Activated CD8-positive, alpha-beta T cell treated with anti-CD3 and anti-CD28 coated beads, Interleukin-2, amount 10 ng/mL, durations not matched to agents 7 days and 5 days (primary cell): ENCODE data around the gene NNAT. TPM values are rescaled to one million over a fixed set of nuclear protein-coding genes. Genes with fewer than 3 reads are reported as not detected.
"Not testable (repeated sequence)": the region's sequence is repeated elsewhere in the genome, so short reads cannot be mapped to it uniquely, and the experiment has no call there.

Source experiments
- ATAC-seq: fragments of 150-1000 bp; cut with Tn5 transposase; one replicate; pipeline ENCODE4 v1.10.0; 2021; ENCODE audit warnings: moderate library complexity
- CTCF ChIA-PET: fragments of 350-600 bp; sonication (Branson Sonifier 250); formaldehyde crosslinking; loops from one replicate; lab custom pipeline; 2021; ENCODE audit warnings: antibody characterized with exemption; lab: Charles Lee
- POLR2A ChIA-PET: fragments of 350-600 bp; sonication (Branson Sonifier 250); formaldehyde crosslinking; loops from one replicate; lab custom pipeline; 2021; ENCODE audit warnings: antibody characterized with exemption; lab: Charles Lee
- DNase-seq: peaks from one replicate; pipeline ENCODE4 v3.0.0-alpha.2; 2020
- H3K27ac Mint-ChIP-seq: one replicate; pipeline ENCODE4 v1.8.0; 2021; ENCODE audit warnings: mild to moderate bottlenecking, mixed read lengths
- H3K27me3 Mint-ChIP-seq: one replicate; pipeline ENCODE4 v1.8.0; 2021; ENCODE audit warnings: low read depth, mixed read lengths
- H3K36me3 Mint-ChIP-seq: one replicate; pipeline ENCODE4 v1.8.0; 2021; ENCODE audit warnings: low read depth, mixed read lengths
- H3K4me1 Mint-ChIP-seq: one replicate; pipeline ENCODE4 v1.8.0; 2021; ENCODE audit warnings: low read depth, mixed read lengths
- H3K4me3 Mint-ChIP-seq: one replicate; pipeline ENCODE4 v1.8.0; 2021; ENCODE audit warnings: mild to moderate bottlenecking, mixed read lengths
- H3K9me3 Mint-ChIP-seq: one replicate; pipeline ENCODE4 v1.8.0; 2022; ENCODE audit warnings: mixed read lengths; ENCODE audit not compliant: insufficient read depth
- total RNA-seq, 2 experiments: library from RNA; stranded (reverse); gene quantifications; one replicate each; pipeline ENCODE4 v1.2.3, GENCODE V29; 2021

The NNAT gene
- total RNA-seq, 2 experiments from 2014 or later, result 0.32 TPM; not detected in 1

DNA sequence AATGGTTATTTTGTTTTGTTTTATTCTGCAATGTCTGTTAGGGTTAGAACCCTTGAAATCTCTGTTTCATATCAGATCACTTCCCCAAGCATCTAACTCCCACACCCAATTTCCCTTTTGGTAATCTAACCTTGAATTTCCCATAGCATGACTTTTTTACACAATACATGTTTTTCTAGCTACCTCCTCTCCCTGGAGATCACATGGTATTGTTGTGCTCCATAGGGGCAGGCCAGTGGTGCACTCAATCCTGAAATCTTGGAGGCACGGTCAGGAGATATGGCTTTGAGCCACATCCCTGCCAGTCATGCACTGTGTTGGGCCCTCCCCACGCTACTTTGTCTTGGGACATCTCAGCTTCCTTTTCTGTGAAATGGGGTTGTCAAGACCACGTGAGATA lies 36.7 kb upstream of the NNAT start:
- ChIA-PET POLR2A (no interaction called here), CTCF (no interaction called here)
- no peaks in the 10 kb centered on the region for H3K9me3 Mint-ChIP-seq
- no peak for ATAC-seq
- no peaks in the 10 kb centered on the region for H3K36me3 Mint-ChIP-seq
- H3K27me3 Mint-ChIP-seq, result peaks cover 16% of the 10 kb centered on the region
- no peaks in the 10 kb centered on the region for H3K4me1 Mint-ChIP-seq
- DNase-seq, result no peak
- no peak overlapping the region for H3K4me3 Mint-ChIP-seq
- H3K27ac Mint-ChIP-seq, result no peak overlapping the region

DNA sequence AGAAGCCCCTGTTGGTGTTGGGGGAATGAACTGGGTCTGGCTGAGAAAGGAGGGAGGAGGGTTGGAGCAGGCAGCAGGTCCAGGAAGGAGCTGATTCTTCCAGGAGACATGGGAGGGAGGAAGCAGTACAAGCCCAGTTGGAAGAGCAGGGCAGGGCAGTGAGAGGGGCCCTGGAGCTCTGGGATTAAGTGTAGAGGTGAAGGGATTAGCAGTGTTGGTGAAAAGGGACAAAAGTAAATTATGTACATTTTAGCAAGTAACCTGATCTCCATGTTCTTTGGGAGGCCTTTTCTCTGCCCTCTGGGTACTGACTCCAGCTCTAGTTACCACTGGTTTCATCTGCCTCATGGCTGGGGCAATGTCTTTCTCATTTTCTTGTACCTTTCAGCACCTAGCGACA lies 34.8 kb upstream of the NNAT start:
- CTCF ChIA-PET, H3K9me3 Mint-ChIP-seq, H3K4me1 Mint-ChIP-seq, DNase-seq, H3K27ac Mint-ChIP-seq, H3K36me3 Mint-ChIP-seq, H3K4me3 Mint-ChIP-seq, ATAC-seq: not testable (repeated sequence)
- H3K27me3 Mint-ChIP-seq, result peaks cover 10% of the 10 kb centered on the region
- POLR2A ChIA-PET, result interaction anchor here (1.3 kb wide), 1 partner anchor 16 kb away, joined by 3 read pairs; no protein-coding TSS in a partner anchor

DNA sequence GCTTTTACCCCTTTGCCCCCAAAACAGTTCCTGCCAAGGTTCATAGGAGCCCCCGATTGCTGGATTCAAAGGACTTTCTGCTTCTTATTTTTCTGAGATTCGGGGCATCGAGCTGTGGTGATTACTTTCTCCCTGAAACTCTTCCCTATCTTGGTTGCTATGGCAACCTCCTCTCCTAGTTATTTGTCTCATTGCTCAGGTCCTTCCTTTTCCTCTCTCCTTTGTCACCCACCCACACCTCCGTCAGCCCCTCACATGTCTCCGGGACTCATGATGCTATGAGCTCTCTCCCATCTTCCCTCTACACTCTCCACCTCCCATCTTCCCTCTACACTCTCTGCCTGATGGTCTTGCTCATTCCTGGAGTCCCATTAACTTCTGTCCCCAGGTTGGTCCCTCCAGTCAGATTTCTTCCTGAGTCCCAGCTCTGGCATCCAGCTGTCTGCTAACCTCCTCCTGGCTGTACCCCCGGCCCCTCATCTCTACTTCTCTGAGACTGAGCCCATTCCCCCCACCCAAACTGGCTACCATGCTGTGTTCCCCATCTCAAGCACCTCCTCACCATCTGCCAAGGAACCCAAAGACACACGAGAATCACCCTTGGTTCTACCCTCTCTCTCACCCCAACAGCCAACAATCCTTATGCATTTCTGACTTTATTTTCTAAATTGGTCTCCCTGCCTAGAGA lies 30.2 kb upstream of the NNAT start:
- H3K36me3 Mint-ChIP-seq, result no peaks in the 10 kb centered on the region
- ChIA-PET CTCF (no interaction called here), POLR2A (no interaction called here)
- peaks cover 3% of the 10 kb centered on the region for H3K4me1 Mint-ChIP-seq
- H3K4me3 Mint-ChIP-seq, result no peak overlapping the region
- no peak for ATAC-seq
- no peak for DNase-seq
- no peaks in the 10 kb centered on the region for H3K9me3 Mint-ChIP-seq
- H3K27ac Mint-ChIP-seq, result no peak overlapping the region
- no peaks in the 10 kb centered on the region for H3K27me3 Mint-ChIP-seq

DNA sequence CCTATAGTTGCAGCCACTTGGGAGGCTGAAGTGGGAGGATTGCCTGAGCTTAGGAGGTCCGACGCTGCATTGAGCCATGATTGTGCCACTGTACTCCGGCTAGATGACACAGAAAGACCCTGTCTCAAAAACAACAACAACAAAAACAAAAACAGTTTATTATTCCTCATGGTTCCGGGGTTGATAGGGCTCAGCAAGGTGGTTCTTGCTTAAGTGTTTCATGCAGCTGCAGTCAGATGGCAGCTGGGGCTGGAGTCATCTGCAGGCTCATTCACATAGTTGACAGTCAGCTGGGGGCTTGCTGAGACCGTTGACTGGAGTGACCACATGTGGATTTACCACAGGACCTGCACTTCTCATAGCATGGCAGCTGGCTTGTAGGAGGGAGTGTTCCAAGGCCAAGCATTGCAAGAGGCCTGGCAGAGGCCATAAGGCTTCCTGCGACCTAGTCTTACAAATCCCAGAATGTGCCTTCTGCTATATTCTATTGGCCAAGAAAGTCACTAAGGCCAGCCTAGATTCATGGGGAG lies 28.9 kb upstream of the NNAT start:
- H3K27me3 Mint-ChIP-seq, result no peaks in the 10 kb centered on the region
- peaks cover 3% of the 10 kb centered on the region for H3K4me1 Mint-ChIP-seq
- H3K9me3 Mint-ChIP-seq, result no peaks in the 10 kb centered on the region
- no peak overlapping the region for H3K27ac Mint-ChIP-seq
- POLR2A ChIA-PET, result no interaction called here
- CTCF ChIA-PET, result no interaction called here
- DNase-seq (no peak), ATAC-seq (no peak)
- H3K4me3 Mint-ChIP-seq, result no peak overlapping the region
- H3K36me3 Mint-ChIP-seq, result no peaks in the 10 kb centered on the region

DNA sequence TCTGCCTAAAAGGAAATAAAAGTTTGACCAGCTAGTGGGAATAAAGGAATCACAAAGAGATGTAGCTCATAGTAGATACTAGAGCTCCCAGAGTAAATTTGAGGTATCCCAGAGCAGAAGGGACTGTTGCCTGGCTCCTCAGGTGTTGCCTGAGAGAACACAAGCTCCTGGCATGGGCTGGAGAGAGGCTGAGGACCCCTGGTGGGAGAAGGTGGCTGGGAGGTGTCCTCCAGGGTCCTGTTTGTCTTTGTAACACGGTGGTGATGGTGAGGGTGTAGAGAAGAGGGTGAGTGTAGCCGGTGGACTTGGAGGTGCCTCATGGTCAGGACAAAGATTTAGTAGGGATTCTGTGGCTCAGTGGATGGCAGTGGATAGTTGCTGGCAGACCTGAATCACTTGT lies 28.1 kb upstream of the NNAT start:
- no peaks in the 10 kb centered on the region for H3K36me3 Mint-ChIP-seq
- ChIA-PET POLR2A (no interaction called here), CTCF (no interaction called here)
- ATAC-seq (no peak), DNase-seq (no peak)
- no peaks in the 10 kb centered on the region for H3K27me3 Mint-ChIP-seq
- peaks cover 3% of the 10 kb centered on the region for H3K4me1 Mint-ChIP-seq
- H3K27ac Mint-ChIP-seq, result peak overlapping the region; percentile 6
- no peaks in the 10 kb centered on the region for H3K9me3 Mint-ChIP-seq
- H3K4me3 Mint-ChIP-seq, result no peak overlapping the region

DNA sequence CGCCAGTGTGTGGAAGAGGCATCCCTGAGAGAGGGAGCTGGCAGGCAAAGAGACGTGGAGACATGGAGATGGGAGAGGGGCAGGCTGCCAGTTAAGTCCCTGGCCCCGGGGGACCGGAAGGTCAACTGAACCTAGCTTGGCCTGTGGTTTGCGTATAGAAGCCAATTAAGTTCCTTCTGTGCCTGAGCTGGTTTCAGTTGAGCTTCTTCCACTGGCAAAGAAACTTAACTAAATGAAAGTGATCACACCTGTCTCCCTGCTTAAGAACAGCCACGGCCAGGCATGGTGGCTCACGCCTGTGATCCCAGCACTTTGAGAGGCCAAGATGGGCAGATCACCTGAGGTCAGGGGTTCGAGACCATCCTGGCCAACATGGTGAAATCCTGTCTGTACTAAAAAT lies 26.7 kb upstream of the NNAT start:
- ChIA-PET CTCF (no interaction called here), POLR2A (no interaction called here)
- ATAC-seq, result no peak
- Mint-ChIP-seq H3K27me3 (no peaks in the 10 kb centered on the region), H3K27ac (no peak overlapping the region), H3K4me1 (peaks cover 3% of the 10 kb centered on the region), H3K4me3 (no peak overlapping the region), H3K9me3 (no peaks in the 10 kb centered on the region), H3K36me3 (no peaks in the 10 kb centered on the region)
- DNase-seq, result no peak

DNA sequence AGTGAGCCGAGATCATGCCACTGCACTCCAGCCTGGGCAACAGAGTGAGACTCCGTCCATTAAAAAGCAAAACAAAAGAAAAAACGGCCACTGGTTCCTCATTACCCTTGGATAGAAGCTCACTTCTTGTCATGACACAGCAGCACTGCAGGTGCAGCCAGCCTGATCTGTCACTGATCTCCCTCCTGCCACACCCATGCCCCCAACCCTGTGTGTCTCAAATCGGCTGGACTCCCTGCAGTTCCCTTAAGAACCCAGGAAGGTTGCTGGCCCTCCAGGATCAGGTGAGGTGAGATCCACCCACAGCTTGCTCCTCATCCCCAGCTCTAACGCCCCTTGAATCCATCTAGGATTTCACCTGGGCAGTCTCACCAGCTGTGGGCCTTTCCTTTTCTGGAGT lies 26.3 kb upstream of the NNAT start:
- Mint-ChIP-seq H3K4me1 (peaks cover 3% of the 10 kb centered on the region), H3K9me3 (no peaks in the 10 kb centered on the region), H3K4me3 (no peak overlapping the region), H3K36me3 (no peaks in the 10 kb centered on the region), H3K27me3 (no peaks in the 10 kb centered on the region), H3K27ac (no peak overlapping the region)
- CTCF ChIA-PET, result no interaction called here
- DNase-seq (no peak), ATAC-seq (no peak)
- POLR2A ChIA-PET, result no interaction called here

DNA sequence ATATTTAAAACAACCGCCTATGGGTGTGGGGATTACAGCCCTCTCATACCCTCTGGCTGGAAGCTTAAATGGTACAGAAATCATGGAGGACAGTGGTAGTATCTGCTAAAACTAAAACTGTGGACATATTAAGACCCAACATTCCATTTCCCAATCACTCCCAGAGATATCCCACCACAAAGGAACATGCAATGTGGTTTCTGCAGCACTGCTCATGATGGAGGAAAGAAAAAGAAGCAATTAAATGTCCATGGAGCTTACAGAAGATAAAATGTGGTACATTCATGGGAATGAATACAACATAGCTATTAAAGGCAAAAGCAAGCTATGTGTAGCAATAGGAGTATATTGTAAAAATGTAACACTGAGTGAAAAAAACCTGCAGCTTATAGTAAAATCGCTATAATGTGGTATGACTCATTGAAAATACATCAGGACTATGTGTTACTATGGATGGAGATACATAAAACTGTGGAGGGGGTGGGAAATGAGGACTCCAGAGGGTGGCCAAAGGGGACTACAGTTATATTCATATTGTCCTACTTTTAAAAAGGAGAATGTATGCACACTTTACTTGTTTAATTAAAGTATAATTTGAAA lies 22.9 kb upstream of the NNAT start:
- H3K9me3 Mint-ChIP-seq, result no peaks in the 10 kb centered on the region
- no peaks in the 10 kb centered on the region for H3K36me3 Mint-ChIP-seq
- no peaks in the 10 kb centered on the region for H3K27me3 Mint-ChIP-seq

DNA sequence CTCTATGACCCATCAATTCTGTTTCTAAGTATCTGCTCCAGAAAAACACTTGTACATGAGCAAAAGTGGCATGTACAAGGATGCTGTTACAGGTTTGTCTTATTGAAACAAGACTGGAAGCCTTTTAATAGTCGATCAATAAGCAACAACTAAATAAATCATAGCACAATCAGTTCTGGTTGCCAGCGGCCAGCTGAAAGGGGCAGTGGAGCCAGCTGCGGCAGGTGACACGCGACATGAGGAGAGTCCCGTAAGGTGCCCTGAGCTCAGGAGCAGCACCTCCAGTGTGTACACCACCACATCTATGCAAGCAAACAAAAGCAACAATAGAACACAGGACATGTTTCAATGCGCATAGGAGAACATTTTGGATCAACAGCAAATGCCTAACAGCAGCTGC lies 20.7 kb upstream of the NNAT start:
- ChIA-PET CTCF (no interaction called here), POLR2A (no interaction called here)
- no peak for DNase-seq
- H3K4me1 Mint-ChIP-seq, result no peaks in the 10 kb centered on the region
- no peaks in the 10 kb centered on the region for H3K9me3 Mint-ChIP-seq
- no peak overlapping the region for H3K27ac Mint-ChIP-seq
- H3K4me3 Mint-ChIP-seq, result no peak overlapping the region
- H3K27me3 Mint-ChIP-seq, result no peaks in the 10 kb centered on the region
- no peak for ATAC-seq
- H3K36me3 Mint-ChIP-seq, result no peaks in the 10 kb centered on the region

More for the DNA sequence above, 22.9 kb upstream of the NNAT start:
- no peak overlapping the region for H3K27ac Mint-ChIP-seq
- H3K4me1 Mint-ChIP-seq, result peaks cover 3% of the 10 kb centered on the region
- POLR2A ChIA-PET, result no interaction called here
- no peak overlapping the region for H3K4me3 Mint-ChIP-seq
- DNase-seq (no peak), ATAC-seq (no peak)
- CTCF ChIA-PET, result no interaction called here

DNA sequence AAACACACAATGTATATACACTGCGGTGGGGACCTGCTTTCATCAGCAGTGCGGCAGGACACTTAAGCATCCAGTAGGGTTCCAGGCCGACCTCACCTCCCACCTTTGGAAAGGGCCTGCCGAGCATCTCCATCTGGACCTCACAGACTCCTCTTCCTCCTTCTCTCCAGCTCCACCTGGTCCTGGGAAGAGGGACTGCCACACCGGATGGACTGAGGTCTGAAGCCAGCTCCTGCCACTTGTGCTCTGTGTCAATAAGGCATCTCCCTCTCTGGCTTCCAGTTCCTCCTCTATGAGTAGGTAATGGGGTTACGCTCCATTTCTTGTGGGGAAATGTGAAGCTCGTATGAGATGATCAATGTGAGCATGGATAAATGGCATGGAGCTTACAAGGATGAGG lies 19.1 kb upstream of the NNAT start:
- POLR2A ChIA-PET, result interaction anchor here (1.1 kb wide), 1 partner anchor 17 kb away, joined by 3 read pairs; no protein-coding TSS in a partner anchor
- Mint-ChIP-seq H3K27ac (no peak overlapping the region), H3K4me3 (no peak overlapping the region), H3K4me1 (no peaks in the 10 kb centered on the region), H3K9me3 (no peaks in the 10 kb centered on the region), H3K36me3 (no peaks in the 10 kb centered on the region), H3K27me3 (no peaks in the 10 kb centered on the region)
- DNase-seq (no peak), ATAC-seq (no peak)
- CTCF ChIA-PET, result interaction anchor here (1.4 to 1.8 kb wide), 2 partner anchors 15 to 32 kb away, joined by 4 to 5 read pairs; no protein-coding TSS in a partner anchor

DNA sequence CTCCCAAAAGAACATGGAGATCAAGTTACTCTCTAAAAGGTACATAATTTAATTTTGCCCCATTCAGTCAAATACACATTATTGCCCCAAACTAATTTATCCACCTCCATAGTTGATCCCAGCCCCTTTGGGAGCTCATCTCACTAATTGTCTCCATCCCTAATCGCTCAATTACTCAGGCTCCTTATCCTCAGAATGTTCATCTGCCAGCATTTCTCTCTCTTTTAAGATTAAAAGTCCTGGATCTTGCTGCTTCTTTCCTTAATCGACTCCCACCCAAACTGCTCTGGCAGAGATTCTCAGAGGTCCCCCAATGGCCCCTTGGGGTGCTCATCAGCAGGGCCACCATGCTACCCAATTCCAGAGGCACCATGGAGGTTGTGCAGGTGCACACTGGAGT lies 18.4 kb upstream of the NNAT start:
- no peaks in the 10 kb centered on the region for H3K27me3 Mint-ChIP-seq
- H3K4me1 Mint-ChIP-seq, result no peaks in the 10 kb centered on the region
- ATAC-seq, result no peak
- ChIA-PET CTCF (interaction anchor here (1.4 to 1.8 kb wide), 2 partner anchors 14 to 32 kb away, joined by 4 to 5 read pairs; no protein-coding TSS in a partner anchor), POLR2A (interaction anchor here (1.1 kb wide), 1 partner anchor 17 kb away, joined by 3 read pairs; no protein-coding TSS in a partner anchor)
- no peak overlapping the region for H3K4me3 Mint-ChIP-seq
- H3K9me3 Mint-ChIP-seq, result no peaks in the 10 kb centered on the region
- DNase-seq, result no peak
- H3K27ac Mint-ChIP-seq, result no peak overlapping the region
- H3K36me3 Mint-ChIP-seq, result no peaks in the 10 kb centered on the region

DNA sequence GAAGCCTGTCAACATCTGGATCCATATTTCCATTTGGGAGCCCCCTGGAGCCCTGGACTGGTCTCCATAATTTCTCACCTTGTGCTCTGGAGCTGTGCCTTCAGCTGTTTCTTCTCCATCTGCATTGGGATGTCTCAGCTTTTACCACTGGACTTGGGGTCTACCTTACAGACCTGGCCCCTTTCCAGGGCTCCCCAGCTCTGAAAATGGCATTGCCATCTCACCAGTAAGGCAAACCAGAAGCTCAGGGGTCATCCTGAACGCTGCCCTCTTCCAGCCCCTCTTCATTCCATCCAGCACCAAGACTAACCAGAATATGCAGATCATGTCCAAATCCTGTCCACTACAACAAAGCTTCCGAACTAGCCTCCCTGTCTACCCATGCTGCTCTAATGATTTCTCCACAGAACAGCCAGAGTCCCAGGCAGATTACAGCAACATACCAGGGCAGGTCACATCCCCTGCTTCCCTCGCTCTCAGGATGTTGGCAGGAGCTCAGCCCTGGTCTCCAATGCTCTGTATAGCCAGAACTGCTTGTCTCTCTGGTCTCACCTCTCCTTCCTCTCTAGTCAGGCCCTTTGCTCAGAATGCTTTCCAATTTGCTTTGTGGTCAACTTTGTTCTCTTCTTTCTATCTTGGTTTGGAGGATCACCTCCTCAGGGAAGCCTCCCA lies 17.7 kb upstream of the NNAT start:
- H3K36me3 Mint-ChIP-seq, result no peaks in the 10 kb centered on the region
- no peaks in the 10 kb centered on the region for H3K4me1 Mint-ChIP-seq
- DNase-seq (no peak), ATAC-seq (no peak)
- H3K27me3 Mint-ChIP-seq, result no peaks in the 10 kb centered on the region
- H3K27ac Mint-ChIP-seq, result no peak overlapping the region
- no peak overlapping the region for H3K4me3 Mint-ChIP-seq
- ChIA-PET CTCF (interaction anchor here (1.8 kb wide), 1 partner anchor 31 kb away, joined by 4 read pairs; no protein-coding TSS in a partner anchor), POLR2A (no interaction called here)
- H3K9me3 Mint-ChIP-seq, result no peaks in the 10 kb centered on the region
